ENCODE data around the gene DRD2.

Gene DRD2

DNA sequence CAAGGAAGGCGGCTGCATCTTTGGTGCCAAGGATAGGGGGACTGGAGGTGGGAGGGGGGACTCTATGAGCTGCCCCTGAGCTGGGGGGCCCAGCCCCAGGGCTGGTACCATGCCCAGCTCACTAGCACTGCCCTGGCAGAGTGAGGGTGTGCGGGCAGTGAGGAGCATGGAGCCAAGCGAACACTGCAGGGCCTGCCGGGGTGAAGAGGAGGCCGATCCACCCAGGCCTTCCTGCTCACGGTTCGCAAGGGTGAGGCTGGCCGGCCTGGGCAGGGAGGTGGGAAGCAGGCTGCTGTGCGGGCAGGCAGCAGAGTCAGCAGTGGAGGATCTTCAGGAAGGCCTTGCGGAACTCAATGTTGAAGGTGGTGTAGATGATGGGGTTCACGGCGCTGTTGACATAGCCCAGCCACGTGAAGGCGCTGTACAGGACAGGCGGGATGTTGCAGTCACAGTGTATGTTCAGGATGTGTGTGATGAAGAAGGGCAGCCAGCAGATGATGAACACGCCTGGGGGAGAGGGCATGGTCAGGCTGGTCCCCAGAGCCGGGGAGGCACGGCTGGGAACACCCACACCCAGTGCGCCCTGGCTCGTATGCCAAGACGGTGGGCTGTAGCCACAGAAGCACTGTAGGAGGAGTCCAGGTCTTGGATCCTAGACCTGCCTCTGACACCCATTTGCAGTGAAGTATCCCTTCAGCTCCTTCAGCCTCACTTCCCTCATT, 64.6 kb downstream of the DRD2 start:
- no peak overlapping the region for H3K4me3 ChIP-seq (ENCODE audit: control insufficient read depth, low read depth, low read length)
- DNase-seq (ENCODE audit: low read depth) = no peak
- TF ChIP-seq, protein P1, sequence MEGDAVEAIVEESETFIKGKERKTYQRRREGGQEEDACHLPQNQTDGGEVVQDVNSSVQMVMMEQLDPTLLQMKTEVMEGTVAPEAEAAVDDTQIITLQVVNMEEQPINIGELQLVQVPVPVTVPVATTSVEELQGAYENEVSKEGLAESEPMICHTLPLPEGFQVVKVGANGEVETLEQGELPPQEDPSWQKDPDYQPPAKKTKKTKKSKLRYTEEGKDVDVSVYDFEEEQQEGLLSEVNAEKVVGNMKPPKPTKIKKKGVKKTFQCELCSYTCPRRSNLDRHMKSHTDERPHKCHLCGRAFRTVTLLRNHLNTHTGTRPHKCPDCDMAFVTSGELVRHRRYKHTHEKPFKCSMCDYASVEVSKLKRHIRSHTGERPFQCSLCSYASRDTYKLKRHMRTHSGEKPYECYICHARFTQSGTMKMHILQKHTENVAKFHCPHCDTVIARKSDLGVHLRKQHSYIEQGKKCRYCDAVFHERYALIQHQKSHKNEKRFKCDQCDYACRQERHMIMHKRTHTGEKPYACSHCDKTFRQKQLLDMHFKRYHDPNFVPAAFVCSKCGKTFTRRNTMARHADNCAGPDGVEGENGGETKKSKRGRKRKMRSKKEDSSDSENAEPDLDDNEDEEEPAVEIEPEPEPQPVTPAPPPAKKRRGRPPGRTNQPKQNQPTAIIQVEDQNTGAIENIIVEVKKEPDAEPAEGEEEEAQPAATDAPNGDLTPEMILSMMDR (IDR thresholded peaks at IDR 0.05; ENCODE audit: control insufficient read depth, insufficient read depth, low read depth, low read length, missing control alignments) = no peak

DNA sequence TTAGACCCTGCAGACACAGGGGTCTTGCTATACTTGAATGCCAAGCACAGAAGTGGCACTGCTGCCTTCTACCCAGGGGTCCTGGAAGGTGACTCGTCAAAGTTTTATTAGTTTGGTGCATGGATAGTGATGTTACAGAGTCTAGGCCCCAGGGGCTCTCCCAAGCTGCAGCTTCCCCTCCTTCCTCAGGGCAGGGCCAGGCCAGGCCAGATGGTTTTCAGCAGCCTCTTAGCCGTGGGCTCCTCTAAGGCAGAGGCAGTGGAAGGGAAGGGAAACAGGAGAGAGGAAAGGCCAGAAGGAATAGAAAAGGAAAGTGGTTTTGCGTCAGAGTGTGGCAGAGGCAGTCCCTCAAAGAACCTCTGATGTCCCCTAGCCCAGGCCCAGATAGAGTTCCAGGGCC, 65.7 kb downstream of the DRD2 start:
- TF ChIP-seq, protein P1 (IDR thresholded peaks at IDR 0.05; ENCODE audit: control insufficient read depth, insufficient read depth, low read depth, low read length, missing control alignments) = no peak
- H3K4me3 ChIP-seq (ENCODE audit: control insufficient read depth, low read depth, low read length) = no peak overlapping the region
- DNase-seq (ENCODE audit: low read depth) = no peak

DNA sequence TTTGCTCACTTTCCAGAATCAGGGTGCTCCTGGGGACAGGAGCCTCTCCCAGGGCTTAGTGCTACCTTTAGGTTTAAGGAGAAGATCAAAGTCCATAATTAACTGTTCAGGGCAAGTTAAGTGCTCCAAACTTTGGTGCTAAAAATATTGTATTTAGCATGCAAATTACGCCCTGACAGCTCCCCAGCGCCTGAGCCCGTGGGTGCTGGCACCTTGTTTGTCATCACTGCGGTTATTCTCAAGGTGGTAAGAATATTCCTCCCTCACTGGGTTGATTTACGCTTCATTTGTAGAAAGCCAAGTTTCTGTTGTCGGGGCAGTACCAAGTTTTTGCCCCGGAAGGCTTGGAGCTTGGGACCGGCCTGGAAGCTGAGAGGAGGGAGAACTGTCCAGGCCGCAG, 66.3 kb downstream of the DRD2 start:
- DNase-seq (ENCODE audit: low read depth) = no peak
- no peak overlapping the region for H3K4me3 ChIP-seq (ENCODE audit: control insufficient read depth, low read depth, low read length)
- TF ChIP-seq, protein P1 (IDR thresholded peaks at IDR 0.05; ENCODE audit: control insufficient read depth, insufficient read depth, low read depth, low read length, missing control alignments) = no peak

DNA sequence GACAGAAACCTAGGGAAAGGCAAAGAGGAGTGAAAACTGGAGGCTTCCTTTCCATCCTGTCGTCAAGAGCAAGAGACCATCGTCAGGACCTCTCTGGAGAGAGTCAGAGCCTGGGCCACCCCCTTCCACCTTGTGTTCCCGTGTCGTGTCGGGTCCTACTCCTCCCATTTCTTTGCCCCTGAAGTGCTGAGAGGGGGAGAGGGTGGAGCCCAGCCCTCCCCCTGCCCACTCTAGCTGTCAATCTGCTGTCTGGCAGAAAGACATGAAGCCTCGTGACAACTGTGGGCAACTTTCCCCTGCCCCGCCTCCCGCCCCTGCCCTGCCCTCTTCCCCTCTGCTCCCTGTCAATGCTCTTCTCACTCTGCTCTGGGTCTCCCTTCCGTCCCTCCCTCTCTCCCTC, 67.0 kb downstream of the DRD2 start:
- no peak for DNase-seq (ENCODE audit: low read depth)
- no peak overlapping the region for H3K4me3 ChIP-seq (ENCODE audit: control insufficient read depth, low read depth, low read length)
- TF ChIP-seq, protein P1 (IDR thresholded peaks at IDR 0.05; ENCODE audit: control insufficient read depth, insufficient read depth, low read depth, low read length, missing control alignments) = no peak

DNA sequence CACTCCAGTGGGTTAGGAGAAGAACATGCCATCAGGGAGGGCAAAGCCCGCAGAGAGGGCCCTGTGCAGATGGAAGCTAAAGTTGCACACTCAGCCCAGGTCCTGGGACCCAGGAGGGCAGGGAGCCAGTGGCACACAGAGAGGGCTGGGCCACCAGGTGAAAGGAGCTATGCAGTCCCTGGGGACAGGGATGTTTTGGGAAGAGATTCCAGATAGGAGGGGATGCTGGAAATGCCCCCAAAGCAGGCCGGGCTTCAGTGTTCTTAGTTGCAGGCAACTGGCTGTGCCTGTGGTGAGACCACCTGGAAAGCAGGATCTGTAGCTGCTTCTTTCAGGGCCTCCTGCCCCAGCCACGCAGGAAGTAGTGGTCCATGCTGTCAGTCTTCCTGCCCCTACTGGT, 68.0 kb downstream of the DRD2 start:
- no peak for DNase-seq (ENCODE audit: low read depth)
- no peak overlapping the region for H3K4me3 ChIP-seq (ENCODE audit: control insufficient read depth, low read depth, low read length)
- TF ChIP-seq, protein P1 (IDR thresholded peaks at IDR 0.05; ENCODE audit: control insufficient read depth, insufficient read depth, low read depth, low read length, missing control alignments) = no peak

DNA sequence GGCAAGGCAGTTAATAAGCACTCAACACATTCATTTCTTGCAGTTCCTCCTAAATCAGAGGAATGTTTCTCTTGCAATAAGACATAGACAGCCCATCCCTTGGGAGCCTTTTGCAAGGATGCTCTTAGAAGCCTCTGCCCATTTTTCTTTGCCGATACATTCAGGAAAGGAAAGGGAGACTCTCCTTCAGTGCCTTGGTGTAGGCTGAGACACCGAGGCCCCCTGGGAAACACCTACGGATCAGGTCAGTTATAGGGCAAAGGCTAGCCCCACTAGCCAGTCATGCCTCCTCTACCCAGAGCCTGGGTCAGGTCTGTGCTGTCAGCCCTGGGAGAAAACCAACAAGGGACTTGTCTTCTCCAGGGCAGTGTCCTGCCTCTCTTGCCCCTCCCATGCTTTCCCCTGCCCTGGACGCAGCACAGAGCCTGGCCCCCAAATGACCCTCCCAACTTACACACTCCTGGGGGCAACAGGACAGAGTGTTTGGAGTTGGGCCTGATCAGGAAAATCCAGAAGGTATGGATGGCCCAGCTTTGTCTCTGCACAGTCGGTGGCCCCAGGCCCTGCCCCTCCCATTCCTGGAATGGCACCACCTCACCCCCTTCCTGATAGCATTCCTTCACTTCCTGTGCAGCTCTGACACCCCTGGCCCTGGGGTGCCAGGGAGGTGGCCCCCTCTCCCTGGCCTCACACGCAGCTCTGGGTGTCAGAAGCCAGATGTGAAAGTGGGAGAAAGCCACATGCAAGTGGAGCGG, 69.3 kb downstream of the DRD2 start:
- H3K4me3 ChIP-seq (ENCODE audit: control insufficient read depth, low read depth, low read length) = no peak overlapping the region
- DNase-seq (ENCODE audit: low read depth) = no peak
- TF ChIP-seq, protein P1 (IDR thresholded peaks at IDR 0.05; ENCODE audit: control insufficient read depth, insufficient read depth, low read depth, low read length, missing control alignments) = no peak
